Neural progenitor cell (in vitro differentiated cells): Measurements from ENCODE around the gene EPS8. TPM values are rescaled to one million over a fixed set of nuclear protein-coding genes. Genes with fewer than 3 reads are reported as not detected.

Experiments
- DNase-seq: peaks from one replicate; pipeline ENCODE4 v3.0.0-alpha.2; 2016; ENCODE audit warnings: low spot score
- H2AFZ ChIP-seq: fragments of 200-600 bp; sonication (generic); replicated peaks from 2 replicates; pipeline ENCODE4 v1.6.1; 2016; ENCODE audit warnings: antibody characterized with exemption
- H3F3A ChIP-seq: fragments of 200-600 bp; sonication (generic); 2 replicates; pipeline ENCODE4 v1.6.1; 2016; ENCODE audit warnings: antibody characterized with exemption, low read depth
- H3K27ac ChIP-seq: fragments of 200-600 bp; sonication (generic); 2 replicates; pipeline ENCODE4 v1.5.1; 2016; ENCODE audit warnings: mild to moderate bottlenecking
- H3K27me3 ChIP-seq: fragments of 200-600 bp; sonication (generic); 2 replicates; pipeline ENCODE4 v1.6.1; 2016; ENCODE audit warnings: mild to moderate bottlenecking, moderate library complexity
- H3K36me3 ChIP-seq: fragments of 200-600 bp; sonication (generic); 2 replicates; pipeline ENCODE4 v1.5.1; 2016
- H3K4me1 ChIP-seq: fragments of 200-600 bp; sonication (generic); 2 replicates; pipeline ENCODE4 v1.6.1; 2016; ENCODE audit warnings: mixed run types
- H3K4me2 ChIP-seq: fragments of 200-600 bp; sonication (generic); 2 replicates; pipeline ENCODE4 v1.6.1; 2016
- H3K4me3 ChIP-seq: fragments of 200-600 bp; sonication (generic); 2 replicates; pipeline ENCODE4 v1.5.1; 2016
- H3K79me2 ChIP-seq: fragments of 200-600 bp; sonication (generic); 2 replicates; pipeline ENCODE4 v1.6.1; 2016; ENCODE audit warnings: low read depth
- H3K9ac ChIP-seq: fragments of 200-600 bp; sonication (generic); 2 replicates; pipeline ENCODE4 v1.6.1; 2016
- H3K9me3 ChIP-seq: fragments of 200-600 bp; sonication (generic); 2 replicates; pipeline ENCODE4 v1.5.1; 2016; ENCODE audit warnings: low read depth
- H4K20me1 ChIP-seq: fragments of 200-600 bp; sonication (generic); 2 replicates; pipeline ENCODE4 v1.6.1; 2016; ENCODE audit warnings: low read depth
- H3K27ac Mint-ChIP-seq: 3 replicates; pipeline ENCODE4 v1.8.0; 2021; ENCODE audit warnings: mixed read lengths
- H3K27me3 Mint-ChIP-seq: 2 replicates; pipeline ENCODE4 v1.8.0; 2022; ENCODE audit warnings: low read depth, mild to moderate bottlenecking, inconsistent platforms, moderate library complexity, mixed read lengths; ENCODE audit not compliant: insufficient read depth
- H3K36me3 Mint-ChIP-seq: 3 replicates; pipeline ENCODE4 v1.8.0; 2021; ENCODE audit warnings: mixed read lengths
- H3K4me1 Mint-ChIP-seq: 3 replicates; pipeline ENCODE4 v1.8.0; 2021; ENCODE audit warnings: mixed read lengths
- H3K4me3 Mint-ChIP-seq: 3 replicates; pipeline ENCODE4 v1.8.0; 2021; ENCODE audit warnings: mild to moderate bottlenecking, moderate library complexity, mixed read lengths
- H3K9me3 Mint-ChIP-seq: 3 replicates; pipeline ENCODE4 v1.8.0; 2020; ENCODE audit warnings: mixed read lengths
- EZH2 ChIP-seq: fragments of 200-600 bp; sonication (generic); IDR thresholded peaks from 2 replicates; pipeline ENCODE4 v1.6.1; 2017; ENCODE audit warnings: antibody characterized with exemption, mild to moderate bottlenecking, moderate library complexity
- EZH2phosphoT487 ChIP-seq: fragments of 200-600 bp; sonication (generic); IDR thresholded peaks from 2 replicates; pipeline ENCODE4 v1.6.1; 2017; ENCODE audit warnings: antibody characterized with exemption
- total RNA-seq: library from RNA; depleted of rRNA; stranded (reverse); fragments of >200 nt; gene quantifications from 2 replicates; pipeline ENCODE4 v1.2.3, GENCODE V29; 2015; ENCODE audit warnings: low replicate concordance
- TF ChIP-seq, protein P1 (sequence below): fragments of 200-600 bp; sonication (generic); IDR thresholded peaks from 2 replicates; pipeline ENCODE4 v1.5.1; 2017; ENCODE audit warnings: antibody characterized with exemption, mild to moderate bottlenecking

EPS8 gene
- total RNA-seq, 1 donor from 2014 or later, result 17.0 TPM

- Mint-ChIP-seq H3K27ac (no peak overlapping the region), H3K4me1 (peaks cover 20% of the 10 kb centered on the region), H3K4me3 (no peak overlapping the region), H3K9me3 (peaks cover 10% of the 10 kb centered on the region), H3K27me3 (no peaks in the 10 kb centered on the region), H3K36me3 (peaks cover 19% of the 10 kb centered on the region)
- H3K9ac ChIP-seq, result no peak overlapping the region
- H3K4me1 ChIP-seq, result peaks cover 6% of the 10 kb centered on the region
- TF ChIP-seq EZH2 (no peak), EZH2phosphoT487 (no peak)
- TF ChIP-seq, protein P1, sequence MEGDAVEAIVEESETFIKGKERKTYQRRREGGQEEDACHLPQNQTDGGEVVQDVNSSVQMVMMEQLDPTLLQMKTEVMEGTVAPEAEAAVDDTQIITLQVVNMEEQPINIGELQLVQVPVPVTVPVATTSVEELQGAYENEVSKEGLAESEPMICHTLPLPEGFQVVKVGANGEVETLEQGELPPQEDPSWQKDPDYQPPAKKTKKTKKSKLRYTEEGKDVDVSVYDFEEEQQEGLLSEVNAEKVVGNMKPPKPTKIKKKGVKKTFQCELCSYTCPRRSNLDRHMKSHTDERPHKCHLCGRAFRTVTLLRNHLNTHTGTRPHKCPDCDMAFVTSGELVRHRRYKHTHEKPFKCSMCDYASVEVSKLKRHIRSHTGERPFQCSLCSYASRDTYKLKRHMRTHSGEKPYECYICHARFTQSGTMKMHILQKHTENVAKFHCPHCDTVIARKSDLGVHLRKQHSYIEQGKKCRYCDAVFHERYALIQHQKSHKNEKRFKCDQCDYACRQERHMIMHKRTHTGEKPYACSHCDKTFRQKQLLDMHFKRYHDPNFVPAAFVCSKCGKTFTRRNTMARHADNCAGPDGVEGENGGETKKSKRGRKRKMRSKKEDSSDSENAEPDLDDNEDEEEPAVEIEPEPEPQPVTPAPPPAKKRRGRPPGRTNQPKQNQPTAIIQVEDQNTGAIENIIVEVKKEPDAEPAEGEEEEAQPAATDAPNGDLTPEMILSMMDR, result no peak
- no peaks in the 10 kb centered on the region for H3F3A ChIP-seq
- no peak overlapping the region for H3K27ac ChIP-seq
- H3K4me3 ChIP-seq, result no peak overlapping the region
- no peaks in the 10 kb centered on the region for H4K20me1 ChIP-seq
- no peak overlapping the region for H3K4me2 ChIP-seq
- no peak overlapping the region for H2AFZ ChIP-seq
- H3K9me3 ChIP-seq, result no peaks in the 10 kb centered on the region
- no peak for DNase-seq
- no peaks in the 10 kb centered on the region for H3K36me3 ChIP-seq
- H3K27me3 ChIP-seq, result no peaks in the 10 kb centered on the region
- no peaks in the 10 kb centered on the region for H3K79me2 ChIP-seq
Measured at GRCh38 chr12:15779925-15780324, 9.3 kb downstream of the EPS8 start.

DNA sequence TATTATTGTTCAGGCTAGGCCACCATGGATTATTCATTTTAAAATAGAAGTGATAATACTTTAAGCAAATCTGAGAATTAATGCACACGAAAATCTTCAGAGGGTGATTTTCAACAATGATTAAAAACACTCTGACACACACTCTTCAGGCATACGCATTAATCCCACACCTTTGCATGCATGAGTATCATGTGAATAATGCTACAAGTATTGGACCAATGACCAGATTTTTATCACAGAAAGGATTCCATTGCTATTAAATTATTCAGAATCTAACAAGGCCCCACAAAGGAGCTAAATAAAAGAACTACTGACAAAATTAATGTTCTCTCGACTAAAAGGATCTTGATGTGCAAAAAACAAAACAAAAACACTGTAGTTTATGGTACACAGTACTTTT is 11.1 kb downstream of the EPS8 start:
- Mint-ChIP-seq H3K4me1 (peaks cover 24% of the 10 kb centered on the region), H3K27me3 (no peaks in the 10 kb centered on the region), H3K9me3 (peaks cover 5% of the 10 kb centered on the region), H3K36me3 (peaks cover 9% of the 10 kb centered on the region), H3K4me3 (no peak overlapping the region), H3K27ac (no peak overlapping the region)
- DNase-seq, result no peak
- no peaks in the 10 kb centered on the region for H3K79me2 ChIP-seq
- TF ChIP-seq EZH2 (no peak), EZH2phosphoT487 (no peak)
- TF ChIP-seq, protein P1, result no peak
- H2AFZ ChIP-seq, result no peak overlapping the region
- no peaks in the 10 kb centered on the region for H4K20me1 ChIP-seq
- H3K36me3 ChIP-seq, result no peaks in the 10 kb centered on the region
- H3K27ac ChIP-seq, result no peak overlapping the region
- H3K4me1 ChIP-seq, result peaks cover 6% of the 10 kb centered on the region
- H3K27me3 ChIP-seq, result no peaks in the 10 kb centered on the region
- H3K4me3 ChIP-seq, result no peak overlapping the region
- no peak overlapping the region for H3K4me2 ChIP-seq
- H3K9ac ChIP-seq, result no peak overlapping the region
- H3F3A ChIP-seq, result no peaks in the 10 kb centered on the region
- H3K9me3 ChIP-seq, result no peaks in the 10 kb centered on the region

DNA sequence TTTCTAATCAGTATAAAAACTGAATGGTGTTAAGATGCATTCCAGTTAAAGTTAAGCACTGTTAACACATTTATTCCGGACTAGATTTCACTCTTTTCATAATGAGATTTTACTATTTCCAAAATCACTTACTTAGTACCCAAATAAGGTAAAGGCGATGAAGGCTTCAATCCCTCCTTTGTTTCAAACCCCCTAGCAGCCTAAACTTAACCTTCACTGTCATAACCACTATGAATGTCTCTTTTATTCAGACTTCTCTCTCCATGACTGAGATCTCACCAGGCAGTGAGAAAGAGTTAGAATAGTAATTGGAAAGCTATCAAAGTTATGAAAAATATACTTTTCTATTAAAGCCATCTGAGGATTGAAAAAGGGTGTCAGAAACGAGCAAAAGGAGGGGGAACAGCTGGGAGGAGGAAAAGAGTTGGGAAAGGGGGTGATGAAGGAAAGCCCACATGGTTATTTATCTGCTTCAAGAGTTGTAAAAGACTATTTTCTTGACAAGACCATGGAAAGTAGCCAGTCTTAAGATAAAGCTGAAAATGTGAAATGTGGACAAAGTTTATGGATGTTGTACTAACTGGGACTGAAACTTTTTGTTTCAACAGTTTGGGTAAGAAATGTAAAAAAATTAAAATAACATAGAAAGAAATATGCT is 11.7 kb downstream of the EPS8 start:
- Histone ChIP-seq H4K20me1 (no peaks in the 10 kb centered on the region), H3K4me3 (no peak overlapping the region), H3F3A (no peaks in the 10 kb centered on the region), H3K9me3 (no peaks in the 10 kb centered on the region), H3K79me2 (no peaks in the 10 kb centered on the region), H3K9ac (no peak overlapping the region), H3K36me3 (no peaks in the 10 kb centered on the region), H3K4me1 (peaks cover 6% of the 10 kb centered on the region), H3K4me2 (no peak overlapping the region), H3K27ac (no peak overlapping the region), H3K27me3 (no peaks in the 10 kb centered on the region), H2AFZ (no peak overlapping the region)
- Mint-ChIP-seq H3K4me1 (peaks cover 24% of the 10 kb centered on the region), H3K4me3 (no peak overlapping the region), H3K27ac (peak overlapping the region; percentile 27), H3K36me3 (peaks cover 5% of the 10 kb centered on the region), H3K27me3 (no peaks in the 10 kb centered on the region), H3K9me3 (peaks cover 2% of the 10 kb centered on the region)
- DNase-seq, result no peak
- TF ChIP-seq EZH2phosphoT487 (no peak), EZH2 (no peak)
- TF ChIP-seq, protein P1, result no peak
